K562 (cell line): ENCODE results near the gene B3GNT4. TPM values are rescaled to one million over a fixed set of nuclear protein-coding genes. Genes with fewer than 3 reads are reported as not detected.

Experiments used
- ATAC-seq: fragments of 200-7000 bp; cut with Tn5 transposase; 3 replicates; pipeline ENCODE4 v1.9.1; 2020; ENCODE audit warnings: moderate library complexity
- BruUV-seq: library from RNA; stranded (reverse); fragments of 400-500 nt; replicated peaks from 2 replicates; lab custom pipeline; 2021; lab: Mats Ljungman, UMichigan
- CTCF ChIA-PET: fragments of 300-600 bp; formaldehyde crosslinking; extraction: SDS; loops from one replicate; lab custom pipeline; 2021; ENCODE audit warnings: low intra/inter-chr PET ratio; lab: Yijun Ruan, JAX
- POLR2A ChIA-PET: fragments of 300-600, 350-650 bp; sonication (Branson Sonifier 250); formaldehyde crosslinking; extraction: SDS; loops from one replicate; lab custom pipeline; 2021; ENCODE audit warnings: antibody characterized with exemption, inconsistent platforms; lab: Yijun Ruan, JAX
- DNase-seq, 4 experiments: peaks; one replicate each; pipeline versions ENCODE4 v3.0.0 to v3.0.0-alpha.2; 2011 to 2018; ENCODE audit warnings: low spot score in 3 of 4, mixed read lengths in 3 of 4; ENCODE audit errors: extremely low read depth in 1 of 4
- FAIRE-seq: peaks from 2 replicates; lab custom pipeline; 2011; peaks lifted over from hg19 to GRCh38; lab: Jason Lieb, UNC
- H2AFZ ChIP-seq: 2 replicates; pipeline ENCODE4 v1.6.0; 2011; ENCODE audit warnings: low read depth, low read length, control low read depth, inconsistent platforms
- H3K27ac ChIP-seq: fragments of 200-600 bp; 3 replicates; pipeline ENCODE4 v1.8.0; 2011; ENCODE audit warnings: low read depth, mild to moderate bottlenecking, control low read depth, inconsistent platforms, low read length, moderate library complexity, mixed read lengths; ENCODE audit errors: extremely low read depth
- H3K27me3 ChIP-seq, 2 experiments: fragments of 300-600 bp in 1 of 2; 2 replicates in 1 of 2; 3 replicates in 1 of 2; pipeline versions ENCODE4 v1.6.0 to v1.8.0; 2011; ENCODE audit warnings: inconsistent platforms in 2 of 2, low read length in 2 of 2, mild to moderate bottlenecking in 1 of 2, mixed read lengths in 1 of 2, moderate library complexity in 1 of 2; ENCODE audit not compliant: control insufficient read depth in 2 of 2, insufficient read depth in 2 of 2
- H3K36me3 ChIP-seq: fragments of 300-600 bp; 3 replicates; pipeline ENCODE4 v1.8.0; 2011; ENCODE audit warnings: mild to moderate bottlenecking, low read length, inconsistent platforms; ENCODE audit not compliant: control insufficient read depth, insufficient read depth
- H3K4me1 ChIP-seq, 2 experiments: fragments of 200-600 bp in 1 of 2; replicated peaks in 1 of 2; 2 replicates in 1 of 2; 3 replicates in 1 of 2; pipeline versions ENCODE4 v1.5.1 to v1.8.0; 2011; ENCODE audit warnings: inconsistent platforms in 2 of 2, low read length in 2 of 2, mild to moderate bottlenecking in 1 of 2, mixed read lengths in 1 of 2, moderate library complexity in 1 of 2; ENCODE audit not compliant: control insufficient read depth in 2 of 2, insufficient read depth in 2 of 2
- H3K4me2 ChIP-seq: 2 replicates; pipeline ENCODE4 v1.6.1; 2011; ENCODE audit warnings: low read length, control low read depth, inconsistent platforms, mixed read lengths; ENCODE audit not compliant: insufficient read depth
- H3K4me3 ChIP-seq: fragments of 200-600 bp; sonication (generic), shearing (Covaris generic); 2 replicates; pipeline ENCODE4 v1.5.1; 2016; ENCODE audit warnings: control low read depth, inconsistent platforms
- H3K79me2 ChIP-seq: fragments of 200-600 bp; 3 replicates; pipeline ENCODE4 v1.8.0; 2011; ENCODE audit warnings: low read length, inconsistent platforms; ENCODE audit not compliant: control insufficient read depth, insufficient read depth
- H3K9ac ChIP-seq, 2 experiments: 2 replicates each; pipeline versions ENCODE4 v1.6.0 to v1.6.1; 2011; ENCODE audit warnings: low read depth in 2 of 2, low read length in 2 of 2, control low read depth in 1 of 2, inconsistent platforms in 1 of 2, mild to moderate bottlenecking in 1 of 2, mixed read lengths in 1 of 2; ENCODE audit not compliant: insufficient read depth in 1 of 2
- H3K9me1 ChIP-seq: one replicate; pipeline ENCODE4 v1.6.0; 2011; ENCODE audit warnings: inconsistent platforms, mild to moderate bottlenecking, low read length, moderate library complexity; ENCODE audit not compliant: control insufficient read depth, insufficient read depth
- H3K9me3 ChIP-seq: replicated peaks from 2 replicates; pipeline ENCODE4 v1.5.1; 2011; ENCODE audit warnings: low read depth, low read length, inconsistent platforms; ENCODE audit not compliant: control insufficient read depth, insufficient read depth
- H4K20me1 ChIP-seq: replicated peaks from 2 replicates; pipeline ENCODE4 v1.6.1; 2011; ENCODE audit warnings: low read length, inconsistent platforms, mixed read lengths; ENCODE audit not compliant: control insufficient read depth, insufficient read depth
- BCOR ChIP-seq: fragments of 450-650 bp; IDR thresholded peaks from 2 replicates; pipeline ENCODE4 v1.6.1; 2016
- CBFA2T3 ChIP-seq: fragments of 450-650 bp; IDR thresholded peaks from 2 replicates; pipeline ENCODE4 v1.6.1; 2017
- CBX8 ChIP-seq: fragments of 200-600 bp; sonication (generic); IDR thresholded peaks from 2 replicates; pipeline ENCODE4 v1.6.1; 2012; ENCODE audit warnings: borderline replicate concordance, mixed run types, low read depth, mild to moderate bottlenecking, moderate library complexity, mixed read lengths, low read length, control low read depth, inconsistent platforms; ENCODE audit not compliant: poor library complexity, severe bottlenecking; ENCODE audit errors: extremely low read depth
- CHD4 ChIP-seq: fragments of 200-600 bp; sonication (generic); IDR thresholded peaks from 3 replicates; pipeline ENCODE4 v1.6.1; 2012; ENCODE audit warnings: low read depth, mild to moderate bottlenecking, mixed read lengths, low read length, inconsistent platforms; ENCODE audit not compliant: insufficient read depth, insufficient replicate concordance, poor library complexity, severe bottlenecking
- DIDO1 ChIP-seq: fragments of 450-650 bp; IDR thresholded peaks from 2 replicates; pipeline ENCODE4 v1.6.1; 2016; ENCODE audit warnings: low read depth, missing biosample characterization, missing genetic modification characterization
- MED1 ChIP-seq: sonication (generic); formaldehyde crosslinking; IDR thresholded peaks from 2 replicates; pipeline ENCODE4 v1.8.1; 2023; ENCODE audit warnings: missing genetic modification reagents, borderline replicate concordance
- NFRKB ChIP-seq: fragments of 450-650 bp; IDR thresholded peaks from 2 replicates; pipeline ENCODE4 v1.6.1; 2016; ENCODE audit warnings: low read depth
- NRF1 ChIP-seq, 2 experiments: fragments of 450-650 bp; IDR thresholded peaks in 1 of 2; conservative IDR thresholded peaks in 1 of 2; 2 replicates each; pipeline ENCODE4 v1.6.1; 2014; ENCODE audit warnings: mild to moderate bottlenecking in 2 of 2
- PRPF4 ChIP-seq: fragments of 200-400 bp; formaldehyde crosslinking; IDR thresholded peaks from one replicate; pipeline ENCODE4 v1.6.1; 2017; ENCODE audit warnings: low read length, low read depth, mild to moderate bottlenecking; ENCODE audit not compliant: insufficient read depth, poor library complexity, severe bottlenecking
- ZMIZ1 ChIP-seq, 2 experiments: fragments of 150-350 bp in 1 of 2; IDR thresholded peaks; 2 replicates each; pipeline ENCODE4 v1.6.1; 2012 to 2016; ENCODE audit warnings: low read depth in 2 of 2, low read length in 2 of 2, mild to moderate bottlenecking in 1 of 2, moderate library complexity in 1 of 2
- ZNF75A ChIP-seq: fragments of 450-650 bp; formaldehyde crosslinking; IDR thresholded peaks from 2 replicates; pipeline ENCODE4 v1.4.0; 2020; ENCODE audit warnings: mild to moderate bottlenecking
- whole genome bisulfite sequencing: fragments of 100-300 bp; shearing (Covaris generic); methylation state at CpG from one replicate; pipeline ENCODE4 v1.1.6; 2016; ENCODE audit warnings: low coverage, mixed read lengths; ENCODE audit not compliant: insufficient coverage; ENCODE audit errors: missing lambda C conversion rate; 5-methylcytosine and 5-hydroxymethylcytosine counted together
- in situ Hi-C: fragments of 300-500 bp; cut with MboI; formaldehyde crosslinking; loops from 4 replicates; pipeline ENCODE4 v1.15.0; 2018; ENCODE audit warnings: inconsistent platforms, mixed read lengths
- intact Hi-C: fragments of 100-400 bp; cut with micrococcal nuclease; formaldehyde crosslinking; loops from 2 replicates; pipeline ENCODE4 v1.14.2; 2022
- polyA plus RNA-seq, 8 experiments: library from polyadenylated mRNA; depleted of rRNA in 4 of 8; stranded (reverse) in 5 of 8; unstranded in 3 of 8; fragments of >200 nt; fragmentation: Nextera tagmentation in 2 of 8; fragmentation: Illumina TruSeq in 1 of 8; extraction: Ambion mirVana in 2 of 8; extraction: Trizol in 1 of 8; gene quantifications; 2 replicates each; pipeline versions ENCODE4 v1.2.1 to v1.2.3, GENCODE V29; 2011 to 2014; ENCODE audit warnings: inconsistent platforms in 1 of 8, missing spikeins in 1 of 8
- total RNA-seq, 7 experiments: library from RNA; depleted of rRNA in 6 of 7; stranded (reverse); fragments of >200 nt in 6 of 7; fragmentation: Illumina TruSeq in 2 of 7; extraction: Trizol in 2 of 7; gene quantifications; 2 replicates each; pipeline versions ENCODE4 v1.2.1 to v1.2.3, GENCODE V29; 2011 to 2021; ENCODE audit warnings: low replicate concordance in 1 of 7
- TF ChIP-seq, protein P1 (sequence below): fragments of 450-650 bp; IDR thresholded peaks from one replicate; pipeline ENCODE4 v1.6.1; 2018; ENCODE audit warnings: mild to moderate bottlenecking, moderate library complexity; ENCODE audit not compliant: partially characterized antibody

B3GNT4 gene
- total and polyA plus RNA-seq, 9 of the 15 experiments (the other 6 are each of a cell fraction or from before 2014, with no cell fraction given): 0.17 to 3.2 (median 1.3) TPM

GRCh38 chr12:122158700-122159285 is 44.7 kb upstream of the B3GNT4 start:
- Histone ChIP-seq H3K4me2 (no peak overlapping the region), H2AFZ (0 out of 2 replicates have a peak overlapping the region, but pooled peaks have one; percentile 35), H3K9ac (no peak overlapping the region), H4K20me1 (no peaks in the 10 kb centered on the region), H3K36me3 (no peaks in the 10 kb centered on the region), H3K4me1 (peaks cover 8 to 10% of the 10 kb centered on the region in 2 experiments; a peak in 4 of 5 replicates), H3K9me3 (no peaks in the 10 kb centered on the region), H3K79me2 (no peaks in the 10 kb centered on the region), H3K27me3 (no peaks in the 10 kb centered on the region; a peak in 1 of 5 replicates), H3K9me1 (no peaks in the 10 kb centered on the region), H3K4me3 (no peak overlapping the region), H3K27ac (no peak overlapping the region)
- no TSS peak for BruUV-seq
- in situ Hi-C loops (no loop called here), intact Hi-C loops (loop anchor here (5.0 kb wide), 1 partner anchor 34 kb away; no protein-coding TSS in a partner anchor)
- FAIRE-seq (no peak), DNase-seq (no peak), ATAC-seq (no peak)
- ChIA-PET POLR2A (interaction anchor here (0.6 kb wide), 1 partner anchor 13 kb away, joined by 3 read pairs; no protein-coding TSS in a partner anchor), CTCF (interaction anchor here (0.7 kb wide), 1 partner anchor 180 kb away, joined by 3 read pairs; no protein-coding TSS in a partner anchor)
- WGBS: 23% methylated on average over 7 of the region's 7 CpGs
- TF ChIP-seq CBX8 (no peak), ZMIZ1 (IDR thresholded peaks at IDR 0.05; ENCODE audit: low read depth in 2 of 2, low read length in 2 of 2) (no peak), BCOR (no peak), MED1 (CRISPR knock-in tag) (no peak), DIDO1 (tag) (no peak), CBFA2T3 (no peak), NFRKB (no peak), PRPF4 (no peak), NRF1 (conservative IDR thresholded peaks at IDR 0.05 in 1 of 2, IDR thresholded peaks at IDR 0.05 in 1 of 2) (no peak), CHD4 (no peak), ZNF75A (no peak)
- TF ChIP-seq, protein P1, sequence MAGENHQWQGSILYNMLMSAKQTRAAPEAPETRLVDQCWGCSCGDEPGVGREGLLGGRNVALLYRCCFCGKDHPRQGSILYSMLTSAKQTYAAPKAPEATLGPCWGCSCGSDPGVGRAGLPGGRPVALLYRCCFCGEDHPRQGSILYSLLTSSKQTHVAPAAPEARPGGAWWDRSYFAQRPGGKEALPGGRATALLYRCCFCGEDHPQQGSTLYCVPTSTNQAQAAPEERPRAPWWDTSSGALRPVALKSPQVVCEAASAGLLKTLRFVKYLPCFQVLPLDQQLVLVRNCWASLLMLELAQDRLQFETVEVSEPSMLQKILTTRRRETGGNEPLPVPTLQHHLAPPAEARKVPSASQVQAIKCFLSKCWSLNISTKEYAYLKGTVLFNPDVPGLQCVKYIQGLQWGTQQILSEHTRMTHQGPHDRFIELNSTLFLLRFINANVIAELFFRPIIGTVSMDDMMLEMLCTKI: no peak
